ENCODE data around the gene SASH3.

The SASH3 gene

DNA sequence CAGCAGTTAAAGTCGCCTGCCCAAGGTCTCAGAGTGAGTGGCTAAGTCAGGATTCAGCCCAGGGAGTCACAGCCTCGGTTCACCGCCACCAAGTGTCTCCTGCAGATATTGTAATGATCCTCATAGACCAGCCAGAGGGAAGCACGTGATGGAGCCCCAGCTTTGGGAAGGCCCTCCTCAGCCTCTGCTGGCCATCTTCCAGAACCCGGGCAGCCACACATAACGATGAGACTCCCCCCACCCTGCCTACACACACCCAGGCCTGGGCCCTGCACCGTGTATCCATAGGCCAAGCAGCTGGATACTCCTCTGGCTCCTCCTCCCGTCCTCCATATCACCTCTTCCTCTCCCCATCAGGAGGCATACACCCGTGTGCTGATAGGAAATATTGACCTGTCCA, 19.6 kb upstream of the SASH3 start:
- no peak for DNase-seq

GRCh38 chrX:129760981-129761380, 18.8 kb upstream of the SASH3 start:
- no peak for DNase-seq

DNA sequence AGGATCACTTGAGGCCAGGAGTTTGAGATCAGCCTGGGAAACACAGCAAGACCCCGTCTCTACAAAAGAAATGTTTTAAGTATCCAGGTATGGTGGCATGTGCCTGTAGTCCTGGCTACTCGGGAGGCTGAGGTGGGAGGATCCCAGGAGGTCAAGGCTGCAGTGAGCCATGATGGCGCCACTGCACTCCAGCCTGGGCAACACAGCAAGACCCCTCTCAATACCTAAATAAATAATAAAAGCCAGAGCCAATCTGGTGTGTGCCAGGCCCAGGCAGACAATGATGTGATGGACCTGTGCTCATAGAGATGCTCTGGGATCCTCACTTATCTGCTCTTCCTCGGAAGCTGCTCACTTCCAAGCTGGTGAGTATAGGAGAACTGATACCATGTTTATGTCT, 18.2 kb upstream of the SASH3 start:
- DNase-seq: no peak

- DNase-seq: no peak
These were observed 17.3 kb upstream of the SASH3 start for GRCh38 chrX:129762448-129762847.

DNA sequence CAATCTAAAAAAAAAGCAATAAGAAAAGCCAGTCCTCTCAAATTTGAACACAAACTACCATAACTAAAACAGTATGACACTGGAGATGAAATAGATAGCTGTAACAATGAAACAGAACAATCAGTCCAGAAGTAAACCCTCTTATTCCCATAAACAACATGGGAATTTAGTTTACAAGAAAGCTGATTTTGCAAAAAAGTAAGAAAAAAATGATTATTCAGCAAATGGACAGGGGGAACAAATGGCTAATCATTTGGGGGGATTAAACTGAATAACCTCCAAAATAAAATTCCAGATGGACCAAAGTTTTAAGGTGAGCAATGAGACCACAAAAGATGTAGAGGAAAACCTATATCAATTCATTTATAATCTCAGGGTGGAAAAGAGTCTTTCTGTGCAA, 16.1 kb upstream of the SASH3 start:
- no peak for DNase-seq

DNA sequence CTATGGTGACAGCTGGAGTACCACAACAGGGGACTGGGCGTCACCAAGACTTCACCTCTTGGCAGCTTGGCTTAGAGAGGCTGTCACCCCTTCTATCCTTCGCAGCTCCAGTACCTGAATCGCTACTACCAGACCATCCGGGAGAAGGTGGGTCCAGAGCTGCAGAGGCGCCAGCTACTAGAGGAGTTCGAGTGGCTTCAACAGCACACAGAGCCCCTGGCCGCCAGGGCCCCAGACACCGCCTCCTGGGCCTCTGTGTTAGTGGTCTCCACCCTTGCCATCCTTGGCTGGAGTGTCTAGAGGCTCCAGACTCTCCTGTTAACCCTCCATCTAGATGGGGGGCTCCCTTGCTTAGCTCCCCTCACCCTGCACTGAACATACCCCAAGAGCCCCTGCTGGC, 11.6 kb upstream of the SASH3 start:
- no peak for DNase-seq

- no peak for DNase-seq
These were observed 10.9 kb upstream of the SASH3 start for GRCh38 chrX:129768586-129769466.

DNA sequence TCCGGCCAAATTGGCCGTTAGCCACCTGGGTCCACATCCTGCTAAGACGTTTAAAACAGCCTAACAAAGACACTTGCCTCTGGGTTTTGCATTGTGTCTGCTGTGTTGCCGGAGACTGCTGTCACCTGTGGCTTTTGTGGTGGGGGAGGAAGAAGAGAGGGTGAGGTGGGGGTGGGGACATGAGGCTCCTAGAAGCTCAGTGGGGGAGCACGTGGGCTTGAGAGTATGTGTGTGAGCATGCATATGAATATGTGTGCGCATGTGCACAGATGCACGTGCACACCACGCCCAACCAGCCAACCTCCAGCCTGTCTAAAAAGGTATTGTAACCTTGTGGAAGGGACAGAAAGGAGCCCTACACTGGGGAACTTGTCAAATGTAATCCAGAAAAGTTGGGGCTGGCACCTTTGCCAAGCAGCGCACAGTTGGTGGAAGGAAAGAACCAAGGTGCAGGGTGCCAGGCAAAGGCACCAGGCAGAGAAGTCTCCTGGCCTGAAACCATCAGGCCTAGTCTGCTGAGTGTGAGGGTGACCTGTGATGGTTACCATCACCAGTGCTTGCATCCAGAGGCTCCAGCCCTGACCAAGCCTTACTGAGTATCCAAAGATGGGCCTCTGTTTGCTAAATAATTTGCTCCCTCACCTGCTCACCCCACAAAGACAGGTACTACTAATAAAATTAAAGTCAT, 10.1 kb upstream of the SASH3 start:
- DNase-seq: no peak

GRCh38 chrX:129771266-129771995, 8.3 kb upstream of the SASH3 start:
- no peak for DNase-seq

GRCh38 chrX:129772796-129773431, 6.8 kb upstream of the SASH3 start:
- no peak for DNase-seq

DNA sequence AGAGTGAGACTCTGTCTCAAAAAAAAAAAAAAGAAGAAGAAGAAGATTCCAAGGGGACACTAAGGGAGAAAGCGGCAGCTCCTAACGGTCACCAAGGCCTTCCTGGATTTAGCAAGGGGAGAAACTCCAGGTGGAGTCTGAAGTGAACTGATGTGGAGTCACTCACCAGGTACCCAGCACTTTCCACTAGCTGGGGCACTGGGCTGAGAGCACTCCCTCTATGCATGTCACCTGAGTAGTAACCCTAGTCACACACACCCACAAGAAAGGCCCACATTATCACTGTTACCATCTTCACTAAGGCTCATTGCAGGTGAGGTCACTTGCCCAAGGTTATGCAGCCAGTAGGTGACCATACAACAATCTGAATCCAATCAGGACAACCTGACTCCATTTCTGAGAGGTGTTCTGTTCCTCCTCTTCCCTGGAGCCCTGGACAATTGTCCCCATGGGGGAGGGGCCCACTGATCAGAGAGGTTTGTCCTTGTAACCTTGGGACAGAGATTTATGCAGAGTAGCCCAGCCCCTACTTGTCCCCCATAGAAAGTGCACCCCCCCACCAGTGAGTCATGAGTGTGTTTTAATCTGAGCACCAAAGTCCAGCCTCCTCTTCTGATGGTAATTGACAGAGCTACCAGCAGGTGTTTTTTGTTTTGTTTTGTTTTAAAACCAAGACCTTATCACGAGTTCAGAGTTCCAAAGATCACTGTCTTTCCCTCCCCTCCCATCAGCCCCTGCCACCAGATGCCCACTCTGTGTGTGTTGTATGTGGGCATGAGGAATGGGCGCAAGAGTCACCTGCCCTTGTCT, 5.9 kb upstream of the SASH3 start:
- DNase-seq: no peak

GRCh38 chrX:129777218-129778030, 2.3 kb upstream of the SASH3 start:
- DNase-seq: peak in 1 of 2 experiments; percentile 54

- no peak for DNase-seq
These were observed 570 bp upstream of the SASH3 start for GRCh38 chrX:129779086-129779672.

DNA sequence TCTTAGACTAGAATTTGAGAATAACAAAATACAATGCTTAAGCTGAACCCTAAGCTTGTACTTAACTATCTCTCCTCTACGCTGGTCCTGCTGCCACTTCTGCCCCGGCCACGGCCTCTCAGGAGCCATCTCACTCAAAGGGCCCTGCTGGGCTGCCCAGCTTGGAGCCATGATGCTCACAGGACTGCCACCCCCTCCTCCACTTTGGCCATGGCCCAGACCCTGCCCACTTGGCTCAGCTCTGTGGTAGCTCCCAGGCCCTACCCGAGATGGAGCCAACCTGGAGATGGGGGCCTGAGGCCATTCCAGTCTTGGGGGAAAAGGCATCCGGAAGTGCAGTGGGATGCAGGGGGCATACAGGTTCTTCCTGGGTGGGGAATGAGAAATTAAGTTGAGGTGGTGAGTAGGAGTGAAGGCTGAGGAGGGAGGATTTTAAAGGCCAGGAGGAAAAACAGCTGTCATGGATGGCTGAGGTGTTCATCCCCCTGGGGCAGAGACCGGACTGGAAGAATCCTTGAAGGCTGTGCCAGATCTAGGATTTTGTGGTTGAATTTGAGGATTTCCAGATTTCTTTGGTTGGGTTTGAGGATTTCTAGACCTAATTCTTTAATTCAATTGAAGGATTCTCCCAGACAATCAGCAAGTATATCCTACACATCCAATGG, 824 bp downstream of the SASH3 start:
- DNase-seq: no peak

- no peak for DNase-seq
These were observed 1.5 kb downstream of the SASH3 start for GRCh38 chrX:129781134-129781672.

DNA sequence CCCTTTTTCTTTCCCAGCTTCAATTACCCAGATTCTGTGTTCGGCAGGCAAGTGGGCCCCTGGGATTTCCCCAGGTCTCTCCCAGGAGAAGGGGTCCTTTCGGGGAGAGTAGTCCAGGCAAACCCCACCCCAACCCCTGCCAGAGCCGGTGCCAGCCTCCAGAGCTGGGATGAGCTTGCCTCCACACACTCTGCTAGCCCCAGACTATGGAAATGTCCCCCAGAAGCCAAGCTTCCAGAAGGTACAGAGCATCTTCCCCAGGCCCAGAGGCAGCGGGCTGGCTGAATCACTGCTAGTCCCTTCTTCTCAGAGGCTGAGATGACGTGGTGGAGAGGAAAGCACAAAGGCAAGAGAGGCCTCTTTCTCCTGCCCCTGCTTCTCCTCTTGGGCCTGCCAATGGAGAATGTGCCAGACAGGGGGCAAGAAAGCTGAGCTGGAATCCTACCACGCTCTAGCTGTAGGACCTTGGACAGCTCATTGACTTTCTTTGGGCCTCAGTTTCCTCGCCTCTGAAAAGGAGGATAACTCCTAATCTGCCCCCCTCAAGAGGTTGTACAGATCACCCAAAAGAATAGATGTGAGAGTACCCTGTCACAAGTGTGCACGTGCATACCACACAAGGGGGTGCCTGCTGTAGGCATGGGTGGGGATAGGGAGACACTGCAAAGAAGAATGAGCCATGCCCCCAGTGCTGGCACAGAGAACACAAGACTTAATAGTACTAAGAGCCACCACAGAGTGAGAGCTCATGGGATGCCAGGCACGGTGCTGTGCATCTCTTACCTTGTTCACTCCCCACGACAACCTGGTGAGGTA, 2.1 kb downstream of the SASH3 start:
- no peak for DNase-seq

- no peak for DNase-seq
These were observed 3.0 kb downstream of the SASH3 start for GRCh38 chrX:129782706-129783105.

DNA sequence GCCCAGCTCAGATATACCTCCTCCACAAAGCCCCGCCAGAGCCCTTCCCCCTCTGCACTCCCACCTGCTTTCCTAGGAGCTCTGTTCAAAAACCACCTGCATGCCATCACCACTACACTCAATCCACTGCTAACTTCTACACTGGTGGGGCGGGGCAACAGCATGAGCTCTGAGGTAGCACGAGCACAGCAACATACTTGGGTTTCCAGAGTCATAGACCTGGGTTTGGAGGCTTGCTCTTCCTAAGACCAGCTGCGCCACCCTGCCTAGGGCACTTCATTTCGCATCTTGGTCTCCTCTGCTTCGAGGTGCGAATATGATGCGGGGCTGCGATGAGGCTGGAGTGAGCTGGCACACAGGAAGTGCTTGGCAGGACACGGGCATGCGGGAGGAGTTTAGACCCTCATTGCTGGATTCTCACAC, 3.6 kb downstream of the SASH3 start:
- no peak for DNase-seq

DNA sequence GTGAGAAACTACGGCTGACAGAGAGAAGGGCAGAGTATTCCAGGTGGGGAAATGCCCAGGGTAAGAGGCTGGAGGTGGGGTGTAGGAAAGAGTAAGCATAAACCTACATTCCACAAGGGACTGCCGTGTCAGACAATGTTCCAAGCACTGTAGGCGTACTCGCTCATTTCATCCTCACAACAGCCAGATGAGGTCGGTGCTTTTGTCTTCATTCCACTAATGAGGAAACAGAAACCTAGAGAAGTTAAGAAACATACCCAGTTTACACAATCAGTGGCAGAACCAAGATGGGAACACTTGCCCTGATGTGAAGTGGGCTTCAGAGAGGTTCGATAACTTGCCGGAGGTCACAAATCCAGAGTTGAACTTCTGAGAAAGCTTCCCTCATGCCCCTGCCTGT, 4.6 kb downstream of the SASH3 start:
- no peak for DNase-seq
